HepG2 (cell line): ENCODE data around the gene AP1AR. TPM values are rescaled to one million over a fixed set of nuclear protein-coding genes. Genes with fewer than 3 reads are reported as not detected.

Experiments
- ATAC-seq: fragments of 200-7000 bp; cut with Tn5 transposase; 3 replicates; pipeline ENCODE4 v1.9.1; 2020; ENCODE audit warnings: mild to moderate bottlenecking, moderate library complexity
- BruUV-seq: library from RNA; stranded (reverse); fragments of 400-500 nt; replicated peaks from 2 replicates; lab custom pipeline; 2021; lab: Mats Ljungman, UMichigan
- CTCF ChIA-PET: fragments of 300-600 bp; formaldehyde crosslinking; extraction: SDS; loops from one replicate; lab custom pipeline; 2021; ENCODE audit warnings: low total read pairs, inconsistent platforms, low intra/inter-chr PET ratio; lab: Yijun Ruan, JAX
- POLR2A ChIA-PET: fragments of 350-600 bp; sonication (Branson Sonifier 250); formaldehyde crosslinking; loops from one replicate; lab custom pipeline; 2020; ENCODE audit warnings: antibody characterized with exemption, inconsistent platforms; lab: Yijun Ruan, JAX
- DNase-seq: peaks from one replicate; pipeline ENCODE4 v3.0.0-alpha.2; 2015; ENCODE audit warnings: low spot score
- FAIRE-seq: peaks from 3 replicates; lab custom pipeline; 2011; peaks lifted over from hg19 to GRCh38; lab: Jason Lieb, UNC
- H2AFZ ChIP-seq: one replicate; pipeline ENCODE4 v1.6.1; 2011; ENCODE audit warnings: low read length, inconsistent platforms
- H3K27ac ChIP-seq: fragments of 300-600 bp; 3 replicates; pipeline ENCODE4 v1.8.0; 2011; ENCODE audit warnings: mixed run types, mild to moderate bottlenecking, mixed read lengths, low read length, inconsistent platforms; ENCODE audit not compliant: insufficient read depth; ENCODE audit errors: extremely low read length
- H3K27me3 ChIP-seq, 2 experiments: fragments of 200-600 bp in 1 of 2; 2 replicates in 1 of 2; 3 replicates in 1 of 2; pipeline versions ENCODE4 v1.6.0 to v1.8.0; 2011; ENCODE audit warnings: low read length in 2 of 2, mild to moderate bottlenecking in 2 of 2, moderate library complexity in 2 of 2, inconsistent platforms in 1 of 2; ENCODE audit not compliant: insufficient read depth in 2 of 2, control insufficient read depth in 1 of 2
- H3K36me3 ChIP-seq, 2 experiments: fragments of 200-600 bp in 1 of 2; replicated peaks in 1 of 2; 2 replicates in 1 of 2; 3 replicates in 1 of 2; pipeline versions ENCODE4 v1.5.1 to v1.8.0; 2011; ENCODE audit warnings: low read length in 2 of 2, inconsistent platforms in 1 of 2; ENCODE audit not compliant: insufficient read depth in 2 of 2, control insufficient read depth in 1 of 2
- H3K4me1 ChIP-seq: 2 replicates; pipeline ENCODE4 v1.5.1; 2012; ENCODE audit warnings: low read length, inconsistent platforms; ENCODE audit not compliant: insufficient read depth
- H3K4me2 ChIP-seq: 2 replicates; pipeline ENCODE4 v1.6.0; 2011; ENCODE audit warnings: low read depth, low read length, inconsistent platforms
- H3K4me3 ChIP-seq, 3 experiments: fragments of 200-600 bp in 1 of 3; sonication (generic), shearing (Covaris generic) in 1 of 3; replicated peaks in 1 of 3; 2 replicates each; pipeline ENCODE4 v1.5.1; 2011 to 2016; ENCODE audit warnings: low read length in 3 of 3, inconsistent platforms in 2 of 3, low read depth in 2 of 3, mild to moderate bottlenecking in 2 of 3, control low read depth in 1 of 3, mixed read lengths in 1 of 3; ENCODE audit not compliant: insufficient read depth in 1 of 3
- H3K79me2 ChIP-seq: one replicate; pipeline ENCODE4 v1.6.1; 2011; ENCODE audit warnings: low read length, inconsistent platforms; ENCODE audit not compliant: insufficient read depth
- H3K9ac ChIP-seq: 2 replicates; pipeline ENCODE4 v1.6.0; 2011; ENCODE audit warnings: mild to moderate bottlenecking, low read depth, low read length, inconsistent platforms; ENCODE audit not compliant: insufficient read depth
- H3K9me3 ChIP-seq: 2 replicates; pipeline ENCODE4 v1.5.1; 2012; ENCODE audit warnings: mild to moderate bottlenecking, low read length
- H4K20me1 ChIP-seq: 2 replicates; pipeline ENCODE4 v1.6.0; 2011; ENCODE audit warnings: inconsistent platforms, mild to moderate bottlenecking, low read length, moderate library complexity; ENCODE audit not compliant: insufficient read depth
- CEBPZ ChIP-seq: IDR thresholded peaks from 2 replicates; pipeline ENCODE4 v1.6.1; 2012; ENCODE audit warnings: low read length, improper control_type of control experiment
- CERS6 ChIP-seq: sonication (generic); formaldehyde crosslinking; IDR thresholded peaks from 2 replicates; pipeline ENCODE4 v1.5.0; 2020; ENCODE audit warnings: missing genetic modification reagents
- HMG20B ChIP-seq: conservative IDR thresholded peaks from 2 replicates; pipeline ENCODE4 v1.6.1; 2016; ENCODE audit warnings: missing genetic modification reagents, missing compliant biosample characterization
- KDM5A ChIP-seq: fragments of 200-600 bp; sonication (generic); IDR thresholded peaks from 2 replicates; pipeline ENCODE4 v1.7.0; 2018; ENCODE audit warnings: antibody characterized with exemption, mild to moderate bottlenecking, low read length, borderline replicate concordance
- LCORL ChIP-seq, 2 experiments: fragments of 450-650 bp in 1 of 2; sonication (generic) in 1 of 2; formaldehyde crosslinking in 1 of 2; IDR thresholded peaks; 2 replicates each; pipeline versions ENCODE4 v1.5.0 to v1.6.1; 2017 to 2020; ENCODE audit warnings: antibody characterized with exemption in 1 of 2, missing genetic modification reagents in 1 of 2
- MAF1 ChIP-seq: sonication (generic); formaldehyde crosslinking; IDR thresholded peaks from 2 replicates; pipeline ENCODE4 v1.5.0; 2020; ENCODE audit warnings: missing genetic modification reagents, borderline replicate concordance
- MED1 ChIP-seq: sonication (generic); formaldehyde crosslinking; IDR thresholded peaks from 2 replicates; pipeline ENCODE4 v1.4.0; 2020; ENCODE audit warnings: missing genetic modification reagents
- MIXL1 ChIP-seq: IDR thresholded peaks from 2 replicates; pipeline ENCODE4 v1.6.1; 2016
- MTF2 ChIP-seq: sonication (generic); formaldehyde crosslinking; IDR thresholded peaks from 2 replicates; pipeline ENCODE4 v1.5.0; 2020; ENCODE audit warnings: missing genetic modification reagents, borderline replicate concordance
- PAF1 ChIP-seq: IDR thresholded peaks from 2 replicates; pipeline ENCODE4 v1.6.1; 2016; ENCODE audit warnings: missing genetic modification reagents, missing compliant biosample characterization
- TFE3 ChIP-seq: IDR thresholded peaks from 2 replicates; pipeline ENCODE4 v1.6.1; 2016
- U2AF2 ChIP-seq: fragments of 200-400 bp; formaldehyde crosslinking; IDR thresholded peaks from 2 replicates; pipeline ENCODE4 v1.6.1; 2017; ENCODE audit warnings: low read depth, mild to moderate bottlenecking, low read length
- YEATS2 ChIP-seq: sonication (generic); formaldehyde crosslinking; IDR thresholded peaks from 2 replicates; pipeline ENCODE4 v1.4.0; 2020; ENCODE audit warnings: missing genetic modification reagents, borderline replicate concordance
- ZNF205 ChIP-seq: IDR thresholded peaks from 2 replicates; pipeline ENCODE4 v1.6.1; 2018; ENCODE audit warnings: missing biosample characterization, missing genetic modification reagents
- ZNF343 ChIP-seq: sonication (generic); formaldehyde crosslinking; IDR thresholded peaks from 2 replicates; pipeline ENCODE4 v1.4.0; 2020; ENCODE audit warnings: mild to moderate bottlenecking, missing genetic modification reagents
- ZNF530 ChIP-seq: sonication (generic); formaldehyde crosslinking; IDR thresholded peaks from 2 replicates; pipeline ENCODE4 v1.5.0; 2020; ENCODE audit warnings: low read depth, mild to moderate bottlenecking, missing genetic modification reagents
- ZNF709 ChIP-seq: sonication (generic); formaldehyde crosslinking; IDR thresholded peaks from 2 replicates; pipeline ENCODE4 v1.5.0; 2020; ENCODE audit warnings: mild to moderate bottlenecking, missing genetic modification reagents
- WGBS: methylation state at CpG from one replicate; pipeline ENCODE4 v1.1.6; 2017; ENCODE audit warnings: low lambda C conversion rate; 5-methylcytosine and 5-hydroxymethylcytosine counted together
- in situ Hi-C: cut with HindIII; loops from 2 replicates; pipeline ENCODE4 v1.10.0; 2017; ENCODE audit warnings: low pct_unique_long_range_greater_than_20kb; ENCODE audit not compliant: extremely low pct_ligation_motif_present
- intact Hi-C: fragments of 100-400 bp; cut with micrococcal nuclease; formaldehyde crosslinking; loops from one replicate; pipeline ENCODE4 v1.10.0; 2022; ENCODE audit not compliant: unreplicated experiment
- polyA plus RNA-seq, 8 experiments: library from polyadenylated mRNA; depleted of rRNA in 3 of 8; stranded (reverse) in 7 of 8; unstranded in 1 of 8; fragments of >200 nt; fragmentation: Illumina TruSeq in 4 of 8; extraction: Trizol in 4 of 8; gene quantifications; 2 replicates each; pipeline versions ENCODE4 v1.2.1 to v1.2.3, GENCODE V29; 2011 to 2016; ENCODE audit warnings: low read depth in 4 of 8, missing spikeins in 1 of 8, mixed read lengths in 1 of 8; ENCODE audit not compliant: insufficient read depth in 1 of 8
- total RNA-seq, 5 experiments: library from RNA; depleted of rRNA; stranded (reverse); fragments of >200 nt; fragmentation: Illumina TruSeq; extraction: Trizol; gene quantifications; 2 replicates each; pipeline ENCODE4 v1.2.3, GENCODE V29; 2016; ENCODE audit warnings: low read depth in 1 of 5

The AP1AR gene
- total and polyA plus RNA-seq, 2 of the 13 experiments (the other 11 are each of a cell fraction or from before 2014, with no cell fraction given) = 24.9 to 39.9 TPM

GRCh38 chr4:112203593-112203992 is 28.0 kb upstream of the AP1AR start:
- in situ Hi-C loops (no loop called here), intact Hi-C loops (no loop called here)
- ChIA-PET POLR2A (interaction anchor here (0.5 to 1.9 kb wide), 6 partner anchors 9 to 104 kb away, joined by 3 to 14 read pairs (median 4); partner anchors contain the start of gene AP1AR), CTCF (no interaction called here)
- 11% methylated on average over 1 of the region's 1 CpG for WGBS
- no peaks in the 10 kb centered on the region for H3K9me3 ChIP-seq
- DNase-seq (peak; percentile 78), FAIRE-seq (peak; percentile 26), ATAC-seq (peak; percentile 91)
- BruUV-seq = no TSS peak
- H3K36me3 ChIP-seq = no peaks in the 10 kb centered on the region
- no peaks in the 10 kb centered on the region for H3K79me2 ChIP-seq
- H3K4me3 ChIP-seq = no peak overlapping the region
- H3K4me2 ChIP-seq = peak overlapping the region; percentile 37; the same call in 1 of the 2 replicates
- no peaks in the 10 kb centered on the region for H3K27me3 ChIP-seq
- H3K27ac ChIP-seq = peak overlapping the region; percentile 56
- H2AFZ ChIP-seq = no peak overlapping the region
- no peaks in the 10 kb centered on the region for H4K20me1 ChIP-seq
- H3K9ac ChIP-seq = no peak overlapping the region
- H3K4me1 ChIP-seq = peaks cover 49% of the 10 kb centered on the region
- peak; percentile 61; the same call in 1 of the 2 replicates for TF ChIP-seq MIXL1 (CRISPR knock-in tag)
- TF ChIP-seq ZNF530 (CRISPR knock-in tag) = no peak
- no peak for TF ChIP-seq U2AF2
- TF ChIP-seq ZNF205 (CRISPR knock-in tag) = 0 out of 2 replicates have a peak, but pooled peaks have one; percentile 37
- TF ChIP-seq LCORL (IDR thresholded peaks at IDR 0.05) = no peak
- TF ChIP-seq LCORL (CRISPR knock-in tag; IDR thresholded peaks at IDR 0.05) = no peak
- TF ChIP-seq MED1 (CRISPR knock-in tag) = peak; percentile 67
- TF ChIP-seq KDM5A = no peak
- TF ChIP-seq MTF2 (CRISPR knock-in tag) = no peak
- no peak for TF ChIP-seq CERS6 (CRISPR knock-in tag)
- no peak for TF ChIP-seq CEBPZ
- peak; percentile 92; the same call in 1 of the 2 replicates for TF ChIP-seq HMG20B (CRISPR knock-in tag)
- TF ChIP-seq MAF1 (CRISPR knock-in tag) = no peak
- no peak for TF ChIP-seq TFE3 (CRISPR knock-in tag)
- no peak for TF ChIP-seq ZNF343 (CRISPR knock-in tag)
- no peak for TF ChIP-seq PAF1 (CRISPR knock-in tag)
- TF ChIP-seq YEATS2 (CRISPR knock-in tag) = no peak
- TF ChIP-seq ZNF709 (CRISPR knock-in tag) = no peak
